HG03520 (cell line): ENCODE measurements around the gene SURF1.
"Not testable (repeated sequence)": the region's sequence is repeated elsewhere in the genome, so short reads cannot be mapped to it uniquely, and the experiment has no call there.

Experiments used
- ATAC-seq: cut with Tn5 transposase; IDR thresholded peaks from one replicate; pipeline ENCODE4 v1.9.1; 2021; ENCODE audit warnings: mild to moderate bottlenecking, moderate library complexity; ENCODE audit not compliant: unreplicated experiment

SURF1 gene

GRCh38 chr9:133327021-133327420 is 29.3 kb downstream of the SURF1 start:
- not testable (repeated sequence) for ATAC-seq

- no peak for ATAC-seq
These were observed 32.1 kb downstream of the SURF1 start for GRCh38 chr9:133323991-133324703.

GRCh38 chr9:133323211-133323610 is 33.1 kb downstream of the SURF1 start:
- no peak for ATAC-seq

GRCh38 chr9:133322701-133323100 is 33.6 kb downstream of the SURF1 start:
- no peak for ATAC-seq

- ATAC-seq, result no peak
These were observed 34.8 kb downstream of the SURF1 start for GRCh38 chr9:133321411-133321935.

GRCh38 chr9:133320421-133320881 is 35.8 kb downstream of the SURF1 start:
- no peak for ATAC-seq

- not testable (repeated sequence) for ATAC-seq
These were observed 38.7 kb downstream of the SURF1 start for GRCh38 chr9:133317551-133317950.

- no peak for ATAC-seq
These were observed 40.3 kb downstream of the SURF1 start for GRCh38 chr9:133315997-133316396.

GRCh38 chr9:133309608-133310007 is 46.7 kb downstream of the SURF1 start:
- ATAC-seq, result no peak

GRCh38 chr9:133307301-133307700 is 49.0 kb downstream of the SURF1 start:
- ATAC-seq, result no peak

- ATAC-seq, result no peak
These were observed 49.8 kb downstream of the SURF1 start for GRCh38 chr9:133306242-133307204.

GRCh38 chr9:133305731-133306130 is 50.6 kb downstream of the SURF1 start:
- no peak for ATAC-seq

GRCh38 chr9:133304477-133305377 is 51.6 kb downstream of the SURF1 start:
- ATAC-seq, result no peak

GRCh38 chr9:133304158-133304470 is 52.2 kb downstream of the SURF1 start:
- ATAC-seq, result no peak

GRCh38 chr9:133303266-133304157 is 52.8 kb downstream of the SURF1 start:
- ATAC-seq, result no peak
